Measurements from ENCODE around the gene LRP5. TPM values are rescaled to one million over a fixed set of nuclear protein-coding genes. Genes with fewer than 3 reads are reported as not detected.

Gene LRP5
- total RNA-seq, 1 donor from 2014 or later = 162 TPM

DNA sequence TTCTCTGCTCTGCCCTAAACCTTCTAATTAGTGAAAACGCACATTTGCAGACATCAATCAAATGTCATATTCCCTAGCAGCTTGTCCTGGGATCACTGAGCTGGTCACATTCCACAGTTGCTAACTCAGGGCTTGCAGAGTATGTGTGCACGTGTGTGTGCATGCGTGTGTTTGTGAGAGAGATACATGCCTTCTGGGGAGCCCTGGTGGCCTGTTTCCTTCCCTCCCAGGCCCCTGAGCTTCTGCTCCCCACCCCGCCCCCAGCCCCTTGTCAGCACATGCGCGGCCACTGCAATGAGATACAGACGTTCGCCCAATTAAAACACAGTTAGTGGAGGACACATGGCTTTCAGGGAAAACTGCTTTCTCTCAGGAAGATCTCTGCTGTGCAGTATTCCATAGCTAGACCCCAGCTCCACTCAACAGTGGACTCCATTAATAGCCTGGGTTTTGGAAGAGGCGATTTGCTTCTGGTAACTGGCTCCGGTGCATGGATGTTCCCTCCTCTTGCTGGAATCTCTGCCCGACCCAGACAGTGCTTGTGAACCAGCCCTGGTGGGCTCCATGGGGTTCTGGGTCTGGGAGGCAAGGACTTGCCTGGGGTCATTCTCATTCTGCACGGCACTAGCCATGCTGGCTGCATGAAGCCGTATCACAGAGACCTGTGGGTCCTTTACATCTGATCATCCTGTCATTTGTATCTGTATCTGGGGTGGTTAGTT lies 17.7 kb downstream of the LRP5 start:
- DNase-seq (ENCODE audit: extremely low spot score, unreplicated experiment) = no peak
- peaks cover 65% of the 10 kb centered on the region for H3K4me1 Mint-ChIP-seq (ENCODE audit: unreplicated experiment)

DNA sequence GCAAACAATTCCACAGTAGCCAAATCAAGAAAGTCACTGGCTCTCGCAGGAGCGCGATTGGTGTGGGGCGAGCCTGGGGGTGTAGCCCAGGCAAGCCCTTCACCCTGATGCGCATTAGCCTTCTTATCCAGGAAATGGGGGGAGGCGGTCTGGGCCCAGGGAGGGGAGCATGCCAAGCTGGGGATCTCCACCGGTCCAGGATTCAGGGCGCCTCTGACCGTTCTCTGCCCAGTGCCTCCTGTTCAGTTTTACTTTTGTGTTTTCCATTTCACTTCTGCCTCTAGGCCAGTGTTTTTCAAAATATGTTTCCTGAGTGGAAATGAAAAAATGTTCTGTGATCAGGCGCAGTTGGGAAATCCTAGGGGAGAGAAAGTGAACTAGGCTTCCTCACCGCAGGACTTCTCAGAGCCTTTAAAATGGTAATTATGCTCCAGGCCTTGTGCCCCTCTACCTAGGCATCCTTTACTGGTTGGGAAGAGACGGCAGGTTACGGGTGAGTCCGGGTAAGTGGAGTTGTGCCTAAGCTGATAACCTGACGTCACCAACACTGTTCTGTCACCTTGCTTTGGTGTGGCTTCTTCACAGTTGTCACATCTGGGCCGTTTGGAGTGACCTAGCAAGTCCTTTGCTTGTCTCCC lies 18.4 kb downstream of the LRP5 start:
- TF ChIP-seq, protein P1, sequence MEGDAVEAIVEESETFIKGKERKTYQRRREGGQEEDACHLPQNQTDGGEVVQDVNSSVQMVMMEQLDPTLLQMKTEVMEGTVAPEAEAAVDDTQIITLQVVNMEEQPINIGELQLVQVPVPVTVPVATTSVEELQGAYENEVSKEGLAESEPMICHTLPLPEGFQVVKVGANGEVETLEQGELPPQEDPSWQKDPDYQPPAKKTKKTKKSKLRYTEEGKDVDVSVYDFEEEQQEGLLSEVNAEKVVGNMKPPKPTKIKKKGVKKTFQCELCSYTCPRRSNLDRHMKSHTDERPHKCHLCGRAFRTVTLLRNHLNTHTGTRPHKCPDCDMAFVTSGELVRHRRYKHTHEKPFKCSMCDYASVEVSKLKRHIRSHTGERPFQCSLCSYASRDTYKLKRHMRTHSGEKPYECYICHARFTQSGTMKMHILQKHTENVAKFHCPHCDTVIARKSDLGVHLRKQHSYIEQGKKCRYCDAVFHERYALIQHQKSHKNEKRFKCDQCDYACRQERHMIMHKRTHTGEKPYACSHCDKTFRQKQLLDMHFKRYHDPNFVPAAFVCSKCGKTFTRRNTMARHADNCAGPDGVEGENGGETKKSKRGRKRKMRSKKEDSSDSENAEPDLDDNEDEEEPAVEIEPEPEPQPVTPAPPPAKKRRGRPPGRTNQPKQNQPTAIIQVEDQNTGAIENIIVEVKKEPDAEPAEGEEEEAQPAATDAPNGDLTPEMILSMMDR (IDR thresholded peaks at IDR 0.05) = no peak
- peaks cover 6% of the 10 kb centered on the region for H3K36me3 Mint-ChIP-seq (ENCODE audit: unreplicated experiment)
- peaks cover 66% of the 10 kb centered on the region for H3K4me1 Mint-ChIP-seq (ENCODE audit: unreplicated experiment)
- no peaks in the 10 kb centered on the region for H3K27me3 Mint-ChIP-seq (ENCODE audit: unreplicated experiment)
- H3K27ac Mint-ChIP-seq (ENCODE audit: unreplicated experiment) = peak overlapping the region; percentile 89
- H3K9me3 Mint-ChIP-seq (ENCODE audit: unreplicated experiment) = no peaks in the 10 kb centered on the region
- no peak overlapping the region for H3K4me3 Mint-ChIP-seq (ENCODE audit: unreplicated experiment)
- DNase-seq (ENCODE audit: extremely low spot score, unreplicated experiment) = no peak

More for the DNA sequence above, 17.7 kb downstream of the LRP5 start:
- no peaks in the 10 kb centered on the region for H3K27me3 Mint-ChIP-seq (ENCODE audit: unreplicated experiment)
- no peaks in the 10 kb centered on the region for H3K9me3 Mint-ChIP-seq (ENCODE audit: unreplicated experiment)
- H3K36me3 Mint-ChIP-seq (ENCODE audit: unreplicated experiment) = peaks cover 7% of the 10 kb centered on the region
- peak overlapping the region; percentile 26 for H3K4me3 Mint-ChIP-seq (ENCODE audit: unreplicated experiment)
- TF ChIP-seq, protein P1 (IDR thresholded peaks at IDR 0.05) = no peak
- H3K27ac Mint-ChIP-seq (ENCODE audit: unreplicated experiment) = peak overlapping the region; percentile 89

DNA sequence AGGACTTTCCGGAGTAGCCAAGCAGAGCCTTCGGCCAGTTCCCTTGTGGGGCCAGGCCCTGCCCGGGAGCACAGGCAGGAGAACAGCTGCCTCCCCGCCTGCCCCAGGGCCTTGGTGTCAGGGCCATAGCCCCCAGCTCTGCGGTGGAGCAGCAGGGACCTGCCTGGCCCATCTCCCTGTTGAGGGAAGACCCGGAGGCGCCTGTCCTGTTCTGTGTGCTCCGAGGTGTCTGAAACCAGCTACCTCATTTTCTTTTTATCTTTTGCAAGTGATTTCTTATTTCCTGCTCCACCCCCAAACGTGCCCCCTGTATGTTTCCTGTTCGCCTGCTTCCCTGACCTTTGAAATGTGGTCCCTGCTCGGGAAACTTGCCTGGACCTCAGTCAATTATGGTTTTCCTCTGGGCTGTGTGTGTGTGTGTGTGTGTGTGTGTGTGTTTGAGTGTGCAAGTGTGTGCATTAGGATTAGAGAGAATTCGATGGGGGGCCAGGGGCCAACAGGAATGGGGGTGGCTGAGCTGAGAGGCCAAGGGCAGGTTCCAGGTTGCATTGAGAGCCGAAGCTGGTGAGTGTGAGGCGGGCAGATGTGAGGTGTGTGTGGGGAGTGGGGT lies 19.1 kb downstream of the LRP5 start:
- H3K4me1 Mint-ChIP-seq (ENCODE audit: unreplicated experiment) = peaks cover 68% of the 10 kb centered on the region
- peaks cover 5% of the 10 kb centered on the region for H3K36me3 Mint-ChIP-seq (ENCODE audit: unreplicated experiment)
- DNase-seq (ENCODE audit: extremely low spot score, unreplicated experiment) = no peak

DNA sequence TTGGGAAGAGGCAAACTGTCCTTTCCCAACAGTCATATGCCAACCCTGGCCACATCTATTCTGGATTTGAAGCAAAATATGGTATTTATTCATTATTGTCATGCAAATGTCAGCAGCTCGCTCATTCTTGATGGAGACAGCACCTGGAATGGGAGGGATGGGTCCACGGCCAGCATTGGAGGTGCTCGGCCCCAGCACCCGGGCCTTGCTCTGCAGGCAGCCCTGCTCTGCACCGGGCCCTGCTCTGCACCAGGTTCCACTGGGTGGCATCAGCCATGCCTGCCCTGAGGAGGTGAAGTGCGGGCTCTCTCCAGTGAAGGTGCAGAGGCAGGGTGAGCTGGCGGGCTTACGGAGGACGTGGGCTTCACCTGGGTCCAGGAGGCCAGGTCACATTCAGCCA lies 19.8 kb downstream of the LRP5 start:
- no peaks in the 10 kb centered on the region for H3K9me3 Mint-ChIP-seq (ENCODE audit: unreplicated experiment)
- TF ChIP-seq, protein P1 (IDR thresholded peaks at IDR 0.05) = no peak

More for the DNA sequence above, 19.1 kb downstream of the LRP5 start:
- TF ChIP-seq, protein P1 (IDR thresholded peaks at IDR 0.05) = no peak
- Mint-ChIP-seq H3K9me3 (ENCODE audit: unreplicated experiment) (no peaks in the 10 kb centered on the region), H3K27me3 (ENCODE audit: unreplicated experiment) (no peaks in the 10 kb centered on the region), H3K27ac (ENCODE audit: unreplicated experiment) (peak overlapping the region; percentile 15), H3K4me3 (ENCODE audit: unreplicated experiment) (no peak overlapping the region)

DNA sequence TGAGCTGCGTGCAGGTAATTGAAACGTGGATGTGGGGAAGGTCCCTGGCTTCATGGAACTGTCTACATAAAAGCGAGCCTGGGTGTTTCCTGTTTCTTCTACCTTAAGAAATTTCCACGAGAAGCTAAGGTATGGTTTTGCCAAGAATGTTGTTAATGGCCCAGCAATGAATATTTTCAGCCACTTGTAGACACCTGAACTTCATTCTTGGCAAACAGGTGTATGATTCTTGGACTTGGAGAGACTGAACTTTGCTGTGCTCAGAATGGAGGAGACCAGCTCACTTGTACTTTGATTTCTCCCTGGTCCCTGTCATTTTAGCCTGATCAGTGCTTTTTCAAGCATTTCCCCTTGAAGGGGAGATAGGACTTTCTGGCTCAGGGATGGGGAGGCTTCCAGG lies 20.8 kb downstream of the LRP5 start:
- TF ChIP-seq, protein P1 (IDR thresholded peaks at IDR 0.05) = no peak
- no peak for DNase-seq (ENCODE audit: extremely low spot score, unreplicated experiment)
- no peak overlapping the region for H3K27ac Mint-ChIP-seq (ENCODE audit: unreplicated experiment)
- peaks cover 8% of the 10 kb centered on the region for H3K36me3 Mint-ChIP-seq (ENCODE audit: unreplicated experiment)
- peaks cover 72% of the 10 kb centered on the region for H3K4me1 Mint-ChIP-seq (ENCODE audit: unreplicated experiment)
- no peaks in the 10 kb centered on the region for H3K27me3 Mint-ChIP-seq (ENCODE audit: unreplicated experiment)
- no peak overlapping the region for H3K4me3 Mint-ChIP-seq (ENCODE audit: unreplicated experiment)
- no peaks in the 10 kb centered on the region for H3K9me3 Mint-ChIP-seq (ENCODE audit: unreplicated experiment)

More for the DNA sequence above, 19.8 kb downstream of the LRP5 start:
- Mint-ChIP-seq H3K4me3 (ENCODE audit: unreplicated experiment) (no peak overlapping the region), H3K36me3 (ENCODE audit: unreplicated experiment) (peaks cover 5% of the 10 kb centered on the region), H3K27me3 (ENCODE audit: unreplicated experiment) (no peaks in the 10 kb centered on the region), H3K27ac (ENCODE audit: unreplicated experiment) (no peak overlapping the region), H3K4me1 (ENCODE audit: unreplicated experiment) (peaks cover 72% of the 10 kb centered on the region)
- no peak for DNase-seq (ENCODE audit: extremely low spot score, unreplicated experiment)

Data from osteocyte (in vitro differentiated cells).